Upper lobe of left lung (tissue), 4 donors: ENCODE data around the gene STK33.

Experiments
- CTCF ChIP-seq, 6 experiments: fragments of 450-650 bp in 4 of 6; fragments of 200-600 bp in 2 of 6; sonication (generic) in 2 of 6; IDR thresholded peaks; one replicate each; pipeline ENCODE4 v1.5.1; 2016 to 2019; ENCODE audit warnings: antibody characterized with exemption in 6 of 6
- POLR2AphosphoS5 ChIP-seq, 2 donors: sonication (generic); formaldehyde crosslinking; IDR thresholded peaks; one replicate each; pipeline ENCODE4 v1.5.1; 2017; ENCODE audit warnings: antibody characterized with exemption in 2 of 2

- TF ChIP-seq CTCF (IDR thresholded peaks at IDR 0.05) (no peak), POLR2AphosphoS5 (IDR thresholded peaks at IDR 0.05) (no peak)
These were observed 201.9 kb downstream of the STK33 start for GRCh38 chr11:8392166-8392565.
